NCI-H187 (cell line): Measurements from ENCODE around the gene ENTREP1.
"Not testable (repeated sequence)": the region's sequence is repeated elsewhere in the genome, so short reads cannot be mapped to it uniquely, and the experiment has no call there.

Experiments used
- DNase-seq, 2 experiments: peaks; one replicate each; lab custom pipeline; 2025; lab: John Stamatoyannopoulos, UW

ENTREP1 gene

DNA sequence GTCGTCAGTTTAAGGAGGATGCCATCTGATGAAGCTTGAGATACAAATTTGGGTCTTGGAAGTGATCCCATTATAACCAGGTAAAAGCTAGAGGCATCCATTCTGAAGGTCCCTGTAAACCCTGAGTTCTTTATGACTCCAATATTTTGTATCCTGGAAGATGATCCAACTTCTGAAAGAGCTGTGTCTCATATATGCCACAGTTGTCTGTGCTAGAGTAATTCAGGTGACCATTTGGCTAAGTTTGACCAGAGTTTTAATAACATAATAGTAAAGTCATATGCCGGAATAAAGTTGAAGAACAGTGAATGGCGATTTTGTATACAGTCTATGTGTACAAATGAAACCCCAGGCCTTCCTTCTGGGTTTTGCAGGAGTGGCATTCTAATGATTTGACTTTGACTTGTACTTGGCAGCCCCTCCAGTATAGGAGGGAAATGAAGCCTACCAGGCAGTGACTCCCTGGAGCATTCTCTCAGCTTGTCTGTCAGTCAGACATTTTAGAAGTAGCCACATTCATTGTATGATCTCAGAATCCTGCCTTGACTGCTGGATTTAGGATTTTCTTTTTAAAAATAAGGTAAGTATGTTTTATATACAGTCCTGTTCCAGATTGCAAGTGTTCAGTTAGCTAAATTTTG, 39.6 kb downstream of the ENTREP1 start:
- no peak for DNase-seq

DNA sequence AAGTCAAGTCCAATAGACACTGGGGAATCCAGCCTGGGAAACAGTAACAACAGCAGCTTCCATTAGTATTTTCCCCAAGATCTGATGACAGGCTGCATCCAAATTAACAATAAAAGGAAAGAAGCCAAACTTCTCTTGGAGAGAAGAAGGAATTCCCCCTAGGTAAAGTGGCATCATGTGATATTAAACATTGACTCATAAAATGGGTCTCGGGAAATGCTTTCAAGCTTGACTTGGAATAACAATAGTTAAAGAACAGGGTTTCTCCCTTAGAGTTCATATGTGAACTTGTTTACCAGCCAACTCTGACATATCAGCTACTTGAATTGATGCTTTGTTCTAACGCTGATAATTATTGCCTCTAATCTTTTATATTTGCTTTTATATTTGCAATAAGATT, 45.4 kb downstream of the ENTREP1 start:
- no peak for DNase-seq

DNA sequence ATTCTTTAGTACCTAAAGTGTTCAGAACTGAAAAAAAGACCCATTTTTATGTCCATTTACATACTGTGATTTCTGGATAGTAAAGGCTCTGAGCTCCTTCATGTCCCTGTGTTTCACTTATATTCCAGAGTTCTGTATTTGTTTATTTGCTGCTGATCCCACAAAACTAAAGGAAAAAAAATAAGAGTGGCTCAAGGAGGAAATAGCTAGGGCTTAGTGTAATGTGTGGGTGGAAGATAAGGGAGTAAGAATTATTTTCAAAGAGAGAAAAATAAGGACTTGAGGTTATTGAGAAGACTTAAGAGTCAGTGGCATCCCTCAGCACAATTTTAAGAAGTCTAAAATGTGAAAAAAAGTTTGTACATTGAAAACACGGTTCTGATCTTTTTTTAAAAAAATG, 46.0 kb downstream of the ENTREP1 start:
- no peak for DNase-seq

DNA sequence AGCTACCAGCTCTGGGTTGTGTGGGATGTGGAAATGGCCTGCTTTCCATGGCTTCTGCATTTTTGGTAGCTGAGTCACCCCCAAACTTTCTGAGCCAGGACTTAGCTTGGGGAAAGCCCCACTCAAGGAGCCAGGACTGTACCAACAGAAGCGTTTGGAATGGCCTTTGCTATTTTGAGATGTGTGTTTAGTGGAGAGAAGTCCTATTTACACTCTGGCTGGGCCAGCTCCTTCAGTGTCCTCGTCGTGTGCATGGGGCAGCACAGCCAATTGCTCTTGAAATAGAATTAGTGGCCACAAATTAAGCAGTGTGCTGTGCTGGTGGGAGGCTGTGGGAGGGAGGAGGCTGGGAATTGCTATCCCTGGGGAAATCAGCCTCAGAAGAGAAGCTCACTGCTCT, 51.6 kb downstream of the ENTREP1 start:
- DNase-seq: no peak

DNA sequence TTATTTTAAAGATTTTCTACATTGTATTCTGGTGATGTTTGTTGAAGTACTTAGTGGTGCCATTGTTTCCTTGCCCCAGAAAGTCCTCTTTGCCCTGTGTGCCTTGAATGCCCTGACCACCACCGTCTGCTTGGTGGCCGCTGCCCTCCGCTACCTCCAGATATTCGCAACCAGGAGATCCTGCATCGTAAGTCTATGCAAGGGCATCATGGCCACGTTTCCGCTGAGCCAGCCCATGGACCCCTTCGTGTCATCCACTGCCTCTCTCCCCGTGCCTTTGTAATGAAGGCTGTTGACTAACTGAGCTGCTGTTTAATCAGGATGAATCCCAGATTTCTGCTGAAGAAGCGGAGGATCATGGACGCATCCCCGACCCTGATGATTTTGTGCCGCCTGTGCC, 52.3 kb downstream of the ENTREP1 start:
- DNase-seq: no peak

DNA sequence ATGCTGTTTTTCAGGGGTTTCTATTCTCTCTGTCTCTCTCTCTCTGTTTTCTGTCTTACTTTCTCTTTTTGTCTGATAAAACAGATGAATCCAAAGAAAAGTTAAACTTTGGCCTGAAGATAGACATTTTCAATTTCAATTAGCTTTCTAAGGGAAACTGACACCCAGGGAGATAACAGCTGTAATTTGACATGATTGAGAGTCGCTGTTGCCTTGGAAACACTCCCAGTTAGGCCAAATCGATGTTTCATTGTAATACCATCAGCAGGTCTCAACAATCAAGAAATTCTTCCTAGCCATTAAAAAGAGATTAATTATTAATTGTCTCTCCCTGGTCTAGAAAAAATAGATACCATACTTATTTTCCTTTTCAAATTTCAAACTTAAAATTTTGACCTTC, 53.0 kb downstream of the ENTREP1 start:
- DNase-seq: no peak

DNA sequence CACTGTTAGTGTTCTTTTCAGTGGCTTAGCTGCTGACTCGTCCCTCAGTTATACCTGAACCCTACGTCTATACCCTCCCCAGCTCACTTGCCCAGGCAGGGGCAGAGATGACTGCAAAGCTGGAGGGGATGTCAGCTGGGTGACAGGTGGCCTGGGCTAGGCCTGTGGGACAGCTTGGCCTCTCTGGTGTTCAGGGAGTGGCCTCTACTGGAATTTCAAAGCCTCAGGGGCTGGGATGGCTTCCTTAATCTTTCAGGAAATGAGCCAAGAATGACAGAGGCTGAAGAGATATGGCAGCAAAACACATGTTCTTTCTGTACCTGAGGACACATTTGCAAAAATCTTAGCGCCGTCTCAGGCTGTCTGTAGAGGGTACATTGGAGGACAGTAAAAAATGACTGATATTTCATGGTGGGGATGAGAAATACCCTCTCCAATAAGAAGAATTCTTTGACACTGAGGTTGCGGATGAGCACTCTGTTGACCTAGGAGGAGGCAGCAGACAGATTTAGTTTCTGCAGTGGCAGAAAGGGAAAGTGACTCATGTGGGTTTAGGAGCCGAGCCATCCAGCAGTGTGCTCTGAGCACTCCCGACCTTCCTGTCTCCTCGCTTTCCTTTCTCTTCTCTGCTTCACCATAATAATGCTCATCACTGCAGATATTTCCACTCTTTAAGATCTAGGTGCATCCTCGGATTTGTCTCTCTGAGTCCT, 54.4 kb downstream of the ENTREP1 start:
- DNase-seq: no peak

DNA sequence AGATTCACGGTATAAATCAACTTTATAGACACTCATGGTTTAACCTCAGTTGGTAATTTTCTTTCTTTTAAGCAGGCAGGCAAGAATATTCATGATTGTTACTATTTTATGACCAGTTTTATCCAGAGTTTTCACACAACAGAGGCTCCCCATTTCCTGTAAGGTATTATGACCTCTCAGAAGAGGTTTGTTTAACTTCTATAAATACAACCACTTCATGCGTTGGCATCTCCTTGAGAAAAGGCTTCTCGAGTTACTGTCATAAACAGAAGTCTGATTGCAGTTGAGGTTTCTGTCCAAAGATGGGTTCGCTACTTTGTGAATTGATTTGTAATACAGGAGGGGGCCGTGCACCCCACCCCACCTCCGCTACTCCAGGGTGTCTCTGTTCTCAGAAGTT, 55.3 kb downstream of the ENTREP1 start:
- no peak for DNase-seq

DNA sequence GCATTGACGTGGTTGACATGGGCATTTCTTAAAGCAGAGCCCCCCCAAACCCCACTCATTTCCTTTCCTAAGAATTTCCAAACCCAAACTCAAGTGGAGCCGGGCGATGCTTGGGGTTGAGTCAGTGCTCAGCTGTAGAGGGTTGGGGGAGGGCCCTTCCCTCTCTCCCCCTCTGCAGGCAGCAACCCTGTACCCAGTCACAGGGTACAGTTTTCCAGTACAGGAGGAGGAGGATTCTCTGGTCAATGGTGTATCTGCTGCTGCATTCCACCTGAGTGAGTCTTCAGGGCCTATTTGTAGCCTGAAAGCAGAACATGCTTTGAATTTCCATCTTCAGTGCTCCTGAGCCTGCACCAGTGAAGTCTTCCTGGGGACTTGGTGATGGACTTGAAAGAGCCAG, 55.8 kb downstream of the ENTREP1 start:
- DNase-seq: no peak

DNA sequence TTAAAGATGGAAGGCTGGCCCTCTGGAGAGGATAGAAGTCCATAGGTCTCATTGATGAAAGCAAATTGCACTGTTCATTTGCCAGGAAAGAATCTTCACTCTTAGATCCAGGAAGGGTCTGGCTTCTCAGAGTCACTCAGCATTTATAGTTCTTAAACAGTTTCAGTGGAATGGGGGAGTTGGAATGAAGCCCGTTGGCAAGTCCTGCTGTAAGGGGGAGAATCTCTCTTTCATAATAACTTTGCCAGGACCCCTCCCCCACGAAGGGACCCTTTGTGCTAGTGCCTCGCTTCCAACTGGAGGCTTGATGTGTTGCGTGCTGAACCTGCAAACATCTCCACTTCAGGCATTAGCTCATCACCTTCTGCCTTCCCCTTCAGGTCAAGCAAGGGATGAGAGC, 57.1 kb downstream of the ENTREP1 start:
- no peak for DNase-seq

DNA sequence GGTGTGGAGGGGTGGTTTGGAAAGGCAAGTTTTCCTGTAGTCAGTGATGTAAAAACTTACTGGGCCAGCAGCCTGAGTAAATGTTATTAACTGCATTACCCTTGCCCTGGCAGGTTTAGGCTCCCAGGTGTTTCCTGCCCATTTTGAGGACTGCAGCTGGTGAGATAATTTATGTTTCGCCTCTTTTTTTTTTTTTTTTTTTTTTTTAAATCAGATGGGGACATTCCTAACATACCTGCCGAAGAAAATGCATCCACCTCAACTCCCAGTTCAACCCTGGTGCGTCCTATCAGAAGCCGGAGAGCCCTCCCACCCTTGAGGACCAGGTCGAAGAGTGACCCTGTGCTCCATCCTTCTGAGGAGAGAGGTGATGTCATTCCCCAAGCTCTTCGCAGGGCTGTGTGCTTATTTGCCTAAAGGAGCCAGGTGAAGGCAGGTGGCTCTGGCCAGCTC, 60.6 kb downstream of the ENTREP1 start:
- DNase-seq: no peak

DNA sequence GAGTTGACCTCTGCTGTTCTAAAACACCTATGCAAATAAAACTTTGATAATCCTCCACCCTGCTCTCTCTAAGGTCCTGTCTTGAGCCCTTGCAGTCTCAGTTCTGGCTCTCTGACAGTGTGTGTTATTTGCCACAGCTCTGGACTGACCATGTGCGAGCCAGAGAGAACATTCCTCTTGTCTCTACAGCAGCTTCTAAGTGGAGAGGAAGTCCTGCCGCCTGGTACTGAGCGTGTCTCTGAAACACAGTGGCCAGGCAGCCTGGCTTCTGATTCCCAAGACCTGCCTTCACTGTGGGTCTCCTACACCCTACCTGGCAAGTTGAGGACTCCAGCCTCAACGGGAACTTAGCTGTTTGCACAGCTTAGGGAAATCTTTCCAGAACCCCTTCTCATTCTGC, 61.6 kb downstream of the ENTREP1 start:
- DNase-seq: no peak

DNA sequence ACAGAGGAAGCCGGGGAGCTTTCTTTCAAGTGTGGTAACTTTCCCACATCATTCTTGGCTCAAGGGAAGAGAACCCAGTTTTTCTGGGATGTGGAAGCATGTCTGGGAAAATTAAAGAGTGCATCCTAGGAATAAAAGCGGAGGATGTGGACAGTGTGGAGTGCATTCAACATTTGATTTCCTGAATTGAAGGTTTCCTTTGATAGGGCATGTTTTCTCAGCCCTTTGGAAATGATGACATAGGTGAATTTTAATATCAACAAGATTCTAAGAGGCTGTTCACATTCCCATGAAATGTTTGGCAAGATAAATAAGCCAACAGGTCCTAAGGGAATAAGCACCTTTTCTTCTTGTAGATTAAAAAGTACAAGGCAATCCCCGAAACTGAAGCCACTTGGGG, 63.6 kb downstream of the ENTREP1 start:
- no peak for DNase-seq

DNA sequence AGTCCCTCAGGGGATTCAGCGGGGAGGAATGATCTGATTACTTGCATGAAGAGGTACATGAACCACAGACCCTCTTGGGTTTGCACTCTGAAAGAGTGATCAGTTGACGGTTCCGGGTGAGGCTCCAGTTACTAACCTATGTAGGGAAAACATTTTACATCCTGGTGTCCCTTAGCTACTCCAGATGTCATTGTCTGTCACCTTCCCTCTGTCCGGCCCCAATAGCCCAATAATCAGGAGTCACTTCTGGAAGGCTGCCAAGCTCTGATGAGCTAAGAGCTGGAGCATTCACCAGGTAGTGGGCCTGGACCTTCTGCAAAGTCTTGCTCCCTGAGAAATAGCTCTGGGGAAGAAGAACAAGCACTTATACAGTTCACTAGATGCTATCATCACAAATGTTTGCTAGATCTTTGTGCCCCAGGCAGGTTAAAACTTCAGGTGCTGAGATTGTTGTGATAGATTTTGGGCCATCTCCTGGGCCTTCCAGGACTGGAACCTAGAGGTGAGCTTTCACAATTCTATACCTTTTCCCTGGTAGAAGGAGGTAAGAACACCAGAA, 64.5 kb downstream of the ENTREP1 start:
- no peak for DNase-seq

DNA sequence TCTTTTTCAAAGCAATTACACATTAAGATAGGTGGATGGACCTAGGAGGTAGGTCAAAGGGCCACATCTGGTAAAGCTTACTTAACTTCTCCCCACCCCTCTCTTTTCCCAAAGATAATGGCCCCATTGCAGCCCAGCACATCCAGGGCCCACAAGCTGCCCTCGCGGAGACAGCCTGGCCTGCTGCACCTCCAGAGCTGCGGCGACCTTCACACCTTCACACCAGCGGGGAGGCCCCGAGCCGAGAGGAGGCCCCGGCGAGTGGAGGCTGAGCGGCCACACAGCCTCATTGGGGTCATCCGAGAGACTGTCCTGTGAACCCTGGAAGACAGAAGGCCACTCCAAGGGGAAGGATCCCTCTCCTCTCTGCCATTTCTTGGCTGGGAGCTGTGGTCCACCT, 66.5 kb downstream of the ENTREP1 start:
- no peak for DNase-seq

DNA sequence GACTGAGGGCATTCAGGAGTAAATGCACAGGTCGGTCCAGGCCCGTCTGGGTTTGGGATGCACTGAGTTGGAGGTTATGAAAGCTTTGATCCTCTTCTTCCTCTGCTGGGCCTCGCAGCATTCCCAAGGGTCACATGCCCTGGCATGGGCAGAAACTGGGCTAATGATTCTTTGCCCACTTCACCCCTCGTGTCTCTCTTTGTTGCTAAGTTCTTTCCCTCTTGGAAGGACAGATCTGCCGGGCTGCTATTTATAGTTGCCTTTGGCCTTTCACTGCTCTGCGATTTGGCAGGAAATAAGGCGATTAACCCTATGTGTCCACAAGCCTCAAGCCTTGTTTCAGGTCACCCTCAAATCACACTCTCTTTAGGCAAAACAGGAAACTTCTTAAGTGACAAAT, 66.9 kb downstream of the ENTREP1 start:
- no peak for DNase-seq

DNA sequence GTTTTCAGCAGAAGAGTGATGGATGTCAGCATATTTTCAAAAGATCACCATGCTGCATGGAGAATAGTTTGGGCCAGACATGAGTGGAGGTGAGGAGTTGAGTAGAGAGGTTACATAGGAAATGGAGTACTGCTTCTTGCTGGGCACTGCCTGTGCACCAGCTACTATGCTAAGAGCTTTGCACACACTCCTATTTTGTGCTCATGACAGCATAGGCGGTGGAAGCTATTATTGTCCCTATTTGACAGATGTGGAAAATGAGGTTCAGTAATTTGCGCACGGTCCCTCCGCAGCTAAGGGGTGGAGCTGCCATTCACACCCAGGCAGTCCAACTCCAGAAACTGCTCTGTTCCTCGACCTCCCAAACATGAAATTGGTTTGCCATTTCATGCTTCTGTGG, 67.8 kb downstream of the ENTREP1 start:
- DNase-seq: no peak

DNA sequence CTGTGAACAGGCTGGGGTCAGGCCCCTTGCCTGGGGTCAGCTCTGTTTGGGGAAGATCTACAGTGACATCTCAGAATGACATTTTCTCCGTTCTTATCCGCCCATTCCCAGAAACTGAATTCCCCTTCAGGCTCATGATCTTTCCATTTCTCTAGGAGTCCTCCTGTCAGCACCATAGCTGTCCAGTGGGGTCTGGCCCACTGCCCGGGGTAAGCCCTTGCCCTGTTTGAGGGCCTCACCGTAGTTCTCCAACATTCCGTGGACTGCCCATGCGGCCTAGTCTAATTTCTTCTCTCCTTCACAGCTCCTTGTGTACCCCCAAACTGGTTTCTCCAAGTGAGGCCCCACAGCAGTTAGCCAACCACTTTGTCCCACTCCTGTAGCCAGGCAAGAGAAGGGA, 68.4 kb downstream of the ENTREP1 start:
- no peak for DNase-seq

DNA sequence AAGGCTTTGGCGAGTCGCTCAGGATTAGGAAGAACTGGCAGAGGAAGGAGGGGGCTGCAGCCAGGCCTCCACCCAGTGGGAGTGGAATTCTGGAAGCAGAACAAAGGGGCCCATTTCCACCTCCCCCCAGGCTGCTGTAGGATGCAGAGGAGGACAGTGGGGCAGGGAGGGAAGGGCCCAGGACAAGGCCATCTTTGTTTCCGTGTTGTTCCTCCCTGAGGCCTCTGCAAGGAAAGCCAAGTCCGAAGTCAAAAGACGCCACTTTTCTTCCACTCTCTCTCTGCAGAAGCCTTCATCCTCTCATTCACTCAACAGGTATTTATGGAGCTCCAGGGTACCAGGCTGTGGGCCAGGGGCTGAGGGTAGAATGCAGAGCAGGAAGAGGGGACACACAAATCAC, 70.7 kb downstream of the ENTREP1 start:
- DNase-seq: no peak

DNA sequence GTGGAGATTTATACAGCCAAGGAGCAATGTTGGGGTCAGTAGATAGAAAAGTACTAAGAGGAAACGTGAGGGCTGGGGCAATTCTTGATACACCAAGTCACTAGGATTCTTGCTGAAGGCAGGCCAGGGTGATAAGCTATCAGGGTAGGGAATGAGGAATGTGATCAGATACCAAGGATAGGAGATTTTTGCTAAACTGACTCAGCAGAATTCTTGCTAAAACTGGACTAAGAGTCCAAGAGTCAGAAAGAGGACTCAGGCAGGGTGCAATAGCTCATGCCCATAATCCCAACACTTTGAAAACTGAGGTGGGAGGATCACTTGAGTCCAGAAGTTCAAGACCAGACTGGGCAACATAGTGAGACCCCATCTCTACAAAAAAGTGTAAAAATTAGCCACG, 71.7 kb downstream of the ENTREP1 start:
- DNase-seq: no peak

DNA sequence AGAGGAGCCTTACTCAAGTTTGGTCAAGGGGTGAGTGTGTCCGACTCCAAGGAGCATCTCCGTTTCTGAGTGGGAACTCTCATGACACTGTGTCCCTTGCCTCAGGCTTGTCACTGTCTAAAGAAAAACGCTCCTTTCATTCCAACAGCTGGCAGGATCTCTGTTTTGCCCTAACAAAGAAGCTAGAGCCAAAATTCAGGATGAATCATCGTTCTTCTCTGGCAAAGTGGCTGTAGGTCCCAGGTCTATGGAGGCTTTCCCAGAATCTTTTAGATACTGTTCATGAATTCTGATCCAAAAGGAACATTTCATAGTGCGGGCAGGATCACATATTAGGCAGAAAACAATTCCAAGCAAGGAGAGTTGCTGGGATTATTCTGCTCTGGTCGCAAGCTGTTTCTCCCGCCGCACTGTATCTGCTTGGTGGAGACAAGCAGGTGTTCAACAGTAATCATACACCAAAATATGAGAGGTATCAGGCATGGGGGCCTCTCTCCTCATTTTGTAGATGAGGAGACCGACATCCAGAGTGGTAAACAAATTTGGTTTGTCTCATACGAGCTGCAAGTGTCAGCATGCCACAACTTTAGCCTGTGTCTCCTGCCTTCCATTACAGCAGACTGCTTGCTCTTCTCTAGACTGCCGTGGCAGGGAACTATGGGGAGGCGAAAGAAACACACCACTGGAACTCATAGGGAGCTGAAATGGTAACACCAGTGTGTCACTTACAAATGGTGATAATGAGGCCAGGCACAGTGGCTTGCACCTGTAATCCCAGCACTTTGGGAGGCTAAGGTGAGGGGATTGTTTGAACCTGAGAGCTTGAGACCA, 72.6 kb downstream of the ENTREP1 start:
- DNase-seq: no peak

DNA sequence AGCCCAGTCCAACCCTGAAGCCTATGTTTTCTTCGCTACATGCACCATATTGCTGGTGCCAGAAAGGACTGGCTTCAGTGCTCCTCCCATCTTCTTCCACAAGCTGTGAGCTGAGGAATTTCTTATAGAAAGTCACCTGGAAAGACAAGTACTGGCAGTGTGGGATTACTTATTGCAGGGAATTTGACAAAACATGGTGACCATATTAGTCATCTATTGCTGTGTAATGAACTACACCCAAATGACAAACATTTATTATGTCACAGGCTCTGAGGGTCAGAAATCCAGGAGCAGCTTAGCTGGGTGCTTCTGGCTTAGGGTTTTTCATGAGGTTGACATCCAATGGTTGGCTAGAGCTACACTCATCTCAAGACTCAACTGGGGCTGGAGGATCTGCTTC, 75.5 kb downstream of the ENTREP1 start:
- DNase-seq: no peak

DNA sequence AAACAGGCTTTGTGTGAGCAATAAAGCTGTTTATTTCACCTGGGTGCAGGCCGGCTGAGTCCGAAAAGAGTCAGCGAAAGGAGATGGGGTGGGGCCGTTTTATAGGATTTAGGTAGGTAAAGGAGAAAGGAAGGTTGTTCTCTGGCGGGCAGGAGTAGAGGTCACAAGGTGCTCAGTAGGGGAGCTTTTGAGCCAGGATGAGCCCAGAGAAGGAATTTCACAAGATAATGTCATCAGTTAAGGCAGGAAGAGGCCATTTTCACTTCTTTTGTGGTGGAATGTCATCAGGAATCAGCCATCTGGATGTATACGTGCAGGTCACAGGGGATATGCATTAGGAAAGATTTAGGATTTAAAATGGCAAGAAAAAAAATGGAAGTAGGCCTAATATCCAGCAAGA, 84.9 kb downstream of the ENTREP1 start:
- not testable (repeated sequence) for DNase-seq
